KMS-11 (cell line): ENCODE measurements around the gene FAM131B.
"Not testable (repeated sequence)": the region's sequence is repeated elsewhere in the genome, so short reads cannot be mapped to it uniquely, and the experiment has no call there.

Experiments
- H2AFZ ChIP-seq: fragments of 200-600 bp; sonication (generic); 2 replicates; pipeline ENCODE4 v1.6.1; 2016; ENCODE audit warnings: antibody characterized with exemption, mixed run types, low read depth
- H3K27ac ChIP-seq: fragments of 200-600 bp; sonication (generic); 2 replicates; pipeline ENCODE4 v1.6.1; 2016; ENCODE audit warnings: mild to moderate bottlenecking, mixed run types
- H3K27me3 ChIP-seq: fragments of 200-600 bp; sonication (generic); 2 replicates; pipeline ENCODE4 v1.6.1; 2017; ENCODE audit warnings: mild to moderate bottlenecking, low read depth, mixed run types, moderate library complexity; ENCODE audit not compliant: insufficient read depth
- H3K36me3 ChIP-seq: fragments of 200-600 bp; sonication (generic); 2 replicates; pipeline ENCODE4 v1.6.1; 2017; ENCODE audit warnings: mild to moderate bottlenecking, mixed run types; ENCODE audit not compliant: insufficient read depth
- H3K4me1 ChIP-seq: fragments of 200-600 bp; sonication (generic); 2 replicates; pipeline ENCODE4 v1.6.1; 2016; ENCODE audit warnings: mild to moderate bottlenecking, low read depth, mixed run types; ENCODE audit not compliant: poor library complexity, severe bottlenecking
- H3K4me2 ChIP-seq: fragments of 200-600 bp; sonication (generic); 2 replicates; pipeline ENCODE4 v1.7.0; 2016; ENCODE audit warnings: mild to moderate bottlenecking, mixed run types
- H3K4me3 ChIP-seq: fragments of 200-600 bp; sonication (generic); IDR thresholded peaks from 2 replicates; pipeline ENCODE4 v1.6.1; 2017; ENCODE audit warnings: low read depth, low read length, mixed read lengths; ENCODE audit not compliant: insufficient read depth
- H3K79me2 ChIP-seq: fragments of 200-600 bp; sonication (generic); 2 replicates; pipeline ENCODE4 v1.6.1; 2016; ENCODE audit warnings: low read depth, mixed run types; ENCODE audit not compliant: insufficient read depth
- H3K9ac ChIP-seq: fragments of 200-600 bp; sonication (generic); 2 replicates; pipeline ENCODE4 v1.6.1; 2016; ENCODE audit warnings: mild to moderate bottlenecking, mixed run types
- H4K20me1 ChIP-seq: fragments of 200-600 bp; sonication (generic); 2 replicates; pipeline ENCODE4 v1.6.1; 2016; ENCODE audit warnings: mild to moderate bottlenecking, mixed run types; ENCODE audit not compliant: insufficient read depth
- TF ChIP-seq, protein P1 (sequence below): fragments of 200-600 bp; sonication (generic); conservative IDR thresholded peaks from 2 replicates; pipeline ENCODE4 v1.6.1; 2017; ENCODE audit warnings: low read depth, mild to moderate bottlenecking, antibody characterized with exemption, low read length, moderate library complexity, mixed read lengths

The FAM131B gene

DNA sequence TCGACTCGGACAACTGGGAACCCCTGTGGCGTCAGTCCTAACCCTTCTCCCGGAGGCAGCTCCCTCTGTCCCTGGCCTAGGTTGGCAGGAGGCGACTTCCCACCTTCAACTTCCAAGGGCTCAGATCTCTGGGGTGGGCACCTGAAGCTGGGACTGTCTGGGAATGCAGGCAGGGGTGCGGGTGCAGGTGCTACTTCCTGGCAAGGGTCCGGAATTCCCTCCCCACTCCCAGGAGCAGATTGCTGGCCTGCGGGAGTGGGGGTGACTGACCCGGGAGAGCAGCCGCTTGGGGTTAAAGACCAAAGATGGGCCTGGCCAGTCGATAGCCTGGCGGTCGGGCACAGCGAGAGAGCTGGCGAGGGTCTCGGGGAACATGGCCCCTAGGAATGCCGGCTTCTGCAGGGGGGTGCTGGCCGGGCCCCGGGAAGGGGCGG, 45.8 kb upstream of the FAM131B start:
- TF ChIP-seq, protein P1, sequence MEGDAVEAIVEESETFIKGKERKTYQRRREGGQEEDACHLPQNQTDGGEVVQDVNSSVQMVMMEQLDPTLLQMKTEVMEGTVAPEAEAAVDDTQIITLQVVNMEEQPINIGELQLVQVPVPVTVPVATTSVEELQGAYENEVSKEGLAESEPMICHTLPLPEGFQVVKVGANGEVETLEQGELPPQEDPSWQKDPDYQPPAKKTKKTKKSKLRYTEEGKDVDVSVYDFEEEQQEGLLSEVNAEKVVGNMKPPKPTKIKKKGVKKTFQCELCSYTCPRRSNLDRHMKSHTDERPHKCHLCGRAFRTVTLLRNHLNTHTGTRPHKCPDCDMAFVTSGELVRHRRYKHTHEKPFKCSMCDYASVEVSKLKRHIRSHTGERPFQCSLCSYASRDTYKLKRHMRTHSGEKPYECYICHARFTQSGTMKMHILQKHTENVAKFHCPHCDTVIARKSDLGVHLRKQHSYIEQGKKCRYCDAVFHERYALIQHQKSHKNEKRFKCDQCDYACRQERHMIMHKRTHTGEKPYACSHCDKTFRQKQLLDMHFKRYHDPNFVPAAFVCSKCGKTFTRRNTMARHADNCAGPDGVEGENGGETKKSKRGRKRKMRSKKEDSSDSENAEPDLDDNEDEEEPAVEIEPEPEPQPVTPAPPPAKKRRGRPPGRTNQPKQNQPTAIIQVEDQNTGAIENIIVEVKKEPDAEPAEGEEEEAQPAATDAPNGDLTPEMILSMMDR = no peak
- Histone ChIP-seq H3K27ac (no peak overlapping the region), H3K4me1 (no peaks in the 10 kb centered on the region), H4K20me1 (no peaks in the 10 kb centered on the region), H3K36me3 (no peaks in the 10 kb centered on the region), H3K9ac (no peak overlapping the region), H3K27me3 (no peaks in the 10 kb centered on the region), H3K79me2 (no peaks in the 10 kb centered on the region), H2AFZ (no peak overlapping the region), H3K4me2 (no peak overlapping the region), H3K4me3 (no peak overlapping the region)

DNA sequence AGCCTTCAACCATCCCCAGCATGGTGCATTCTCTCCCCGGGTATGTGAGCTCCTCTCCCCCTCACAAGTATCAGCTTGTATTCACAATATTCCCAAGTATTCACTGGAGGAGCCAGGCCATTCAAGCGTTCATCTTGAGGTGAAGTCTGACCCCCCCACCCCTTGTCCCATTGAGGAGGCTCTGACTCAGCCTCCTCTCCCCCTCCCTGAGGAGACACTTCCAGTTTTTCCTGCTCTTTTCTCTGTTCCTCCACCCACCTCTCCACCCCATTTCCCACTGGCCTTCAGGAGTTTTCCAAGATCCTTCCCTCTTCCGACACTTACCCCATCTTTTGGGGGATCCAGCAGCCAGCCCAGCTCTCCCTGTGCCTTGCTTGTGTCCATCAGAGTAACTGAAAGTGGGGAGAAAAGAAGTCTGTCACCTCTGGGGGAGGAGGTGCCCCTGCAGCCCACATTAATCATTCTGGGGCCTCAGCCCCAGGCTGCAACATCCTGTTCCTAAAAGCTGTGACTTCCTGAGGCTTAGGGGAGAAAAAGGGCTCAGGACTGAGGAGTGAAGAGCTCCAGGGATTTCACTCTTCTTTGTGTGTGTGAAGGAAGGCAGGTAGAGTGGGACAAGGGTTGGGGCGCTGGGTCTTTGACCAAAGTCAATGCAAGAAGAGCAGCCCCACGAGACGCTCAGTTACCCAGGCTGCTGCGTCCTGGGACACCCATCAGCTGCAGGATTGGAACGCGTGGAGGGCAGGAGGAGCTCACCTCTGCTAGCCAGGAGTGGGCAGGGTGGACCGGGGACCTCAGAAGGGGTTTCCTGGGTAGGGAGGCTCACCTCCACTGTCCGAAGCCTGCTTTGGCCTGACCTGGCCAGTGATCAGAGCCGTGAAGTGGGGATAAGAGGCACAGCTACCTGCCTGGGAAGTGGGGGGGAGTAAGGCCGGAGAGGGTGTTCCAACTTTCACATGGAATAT, 45.1 kb upstream of the FAM131B start:
- Histone ChIP-seq H3K4me2 (no peak overlapping the region), H3K4me1 (no peaks in the 10 kb centered on the region)

DNA sequence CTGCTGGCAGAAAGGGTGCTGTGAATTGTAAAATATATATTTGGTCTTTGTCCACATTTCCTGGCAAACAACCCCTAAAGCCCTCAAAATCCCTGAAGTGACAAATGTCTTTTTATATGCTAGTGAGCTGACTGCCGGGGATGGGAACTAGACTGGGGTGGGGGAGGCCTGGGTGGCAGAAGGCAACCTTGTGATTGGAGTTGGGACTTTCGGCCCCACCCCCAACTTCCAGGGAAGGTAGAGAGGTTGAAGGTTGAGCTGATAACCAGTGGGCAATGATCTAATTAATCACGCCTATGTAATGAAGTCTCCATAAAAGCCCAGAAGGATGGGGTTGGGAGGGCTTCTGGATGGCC, 43.5 kb upstream of the FAM131B start:
- H3K27me3 ChIP-seq = no peaks in the 10 kb centered on the region
- H3K4me3 ChIP-seq = no peak overlapping the region
- H4K20me1 ChIP-seq = no peaks in the 10 kb centered on the region
- no peaks in the 10 kb centered on the region for H3K79me2 ChIP-seq
- TF ChIP-seq, protein P1 = no peak
- H3K27ac ChIP-seq = no peak overlapping the region
- H3K9ac ChIP-seq = no peak overlapping the region
- no peak overlapping the region for H2AFZ ChIP-seq
- H3K4me1 ChIP-seq = no peaks in the 10 kb centered on the region
- H3K4me2 ChIP-seq = no peak overlapping the region
- no peaks in the 10 kb centered on the region for H3K36me3 ChIP-seq

More for the DNA sequence above, 45.1 kb upstream of the FAM131B start:
- TF ChIP-seq, protein P1 = no peak
- Histone ChIP-seq H3K79me2 (no peaks in the 10 kb centered on the region), H4K20me1 (no peaks in the 10 kb centered on the region), H2AFZ (no peak overlapping the region), H3K27me3 (no peaks in the 10 kb centered on the region), H3K36me3 (no peaks in the 10 kb centered on the region), H3K9ac (no peak overlapping the region), H3K4me3 (no peak overlapping the region), H3K27ac (no peak overlapping the region)

DNA sequence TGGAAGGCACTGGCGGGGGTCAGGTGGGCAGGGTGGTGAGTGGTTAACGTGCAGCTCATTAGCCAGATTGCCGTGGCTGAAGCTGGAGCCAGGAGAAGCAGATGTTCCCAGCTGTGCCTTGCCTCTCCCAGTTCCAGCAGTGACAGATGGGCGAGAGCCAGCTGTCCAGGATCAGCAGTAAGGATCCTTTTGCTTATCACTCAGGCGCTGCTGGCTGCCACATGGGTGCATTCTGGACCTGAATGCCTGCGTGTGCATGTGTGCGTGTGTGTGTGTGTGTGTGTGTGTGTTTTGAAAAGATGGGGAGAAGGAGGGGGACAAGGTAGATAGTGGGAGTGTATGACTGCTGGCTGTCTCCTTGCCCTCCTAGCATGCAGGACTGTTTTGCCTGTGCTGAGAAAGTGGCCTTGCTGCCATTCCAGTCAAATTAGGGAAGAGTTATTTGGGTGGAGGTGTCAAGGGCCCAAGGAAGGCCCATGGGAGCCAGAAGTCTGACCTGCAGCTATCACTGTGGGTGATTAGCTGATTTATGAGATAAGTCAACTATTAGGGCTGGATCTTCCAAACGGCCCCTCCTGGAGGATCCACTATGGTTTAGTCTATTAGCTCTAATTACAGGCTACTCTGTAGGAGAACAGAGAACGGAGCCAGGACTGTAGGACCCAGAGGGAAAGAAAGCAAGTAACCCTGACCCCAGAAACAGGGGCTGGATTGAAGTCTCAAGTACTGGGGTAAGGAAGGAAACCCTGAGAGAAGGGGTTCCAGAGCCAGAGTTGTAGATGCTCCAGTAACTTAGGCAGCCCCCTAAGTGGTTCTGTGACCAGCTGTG, 42.9 kb upstream of the FAM131B start:
- H3K79me2 ChIP-seq = no peaks in the 10 kb centered on the region
- no peaks in the 10 kb centered on the region for H3K36me3 ChIP-seq
- H3K27me3 ChIP-seq = no peaks in the 10 kb centered on the region
- no peak overlapping the region for H2AFZ ChIP-seq
- no peak overlapping the region for H3K9ac ChIP-seq
- H3K4me1 ChIP-seq = no peaks in the 10 kb centered on the region
- TF ChIP-seq, protein P1 = no peak
- no peak overlapping the region for H3K27ac ChIP-seq
- H4K20me1 ChIP-seq = no peaks in the 10 kb centered on the region
- H3K4me2 ChIP-seq = no peak overlapping the region
- no peak overlapping the region for H3K4me3 ChIP-seq

DNA sequence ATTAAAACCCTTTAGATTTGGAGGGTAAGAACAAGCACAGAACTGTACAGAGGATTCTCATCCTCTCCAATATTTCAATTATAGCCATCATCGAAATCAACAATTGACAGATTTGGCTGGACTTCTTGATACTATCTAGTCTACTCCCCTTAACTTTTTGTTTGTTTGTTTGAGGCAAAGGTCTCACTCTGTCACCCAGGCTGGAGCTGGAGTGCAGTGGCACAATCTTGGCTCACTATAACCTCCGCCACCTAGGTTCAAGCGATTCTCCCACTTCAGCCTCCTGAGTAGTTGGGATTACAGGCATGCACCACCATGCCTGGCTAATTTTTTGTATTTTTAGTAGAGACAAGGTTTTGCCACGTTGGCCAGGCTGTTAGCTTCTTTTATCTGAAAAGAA, 39.7 kb upstream of the FAM131B start:
- H3K27ac ChIP-seq, H3K27me3 ChIP-seq, H3K4me2 ChIP-seq, H3K36me3 ChIP-seq, H4K20me1 ChIP-seq, H3K4me3 ChIP-seq, H3K9ac ChIP-seq, H3K4me1 ChIP-seq, H2AFZ ChIP-seq, H3K79me2 ChIP-seq: not testable (repeated sequence)
